HEK293 (cell line): ENCODE data around the gene SPTLC2.

Experiments
- CTCF ChIA-PET: fragments of 350-600 bp; formaldehyde crosslinking; extraction: SDS; loops from one replicate; lab custom pipeline; 2021; ENCODE audit warnings: antibody characterized with exemption; lab: Yijun Ruan, JAX
- POLR2A ChIA-PET: fragments of 300-600 bp; formaldehyde crosslinking; extraction: SDS; loops from one replicate; lab custom pipeline; 2020; ENCODE audit warnings: antibody characterized with exemption, inconsistent platforms; lab: Yijun Ruan, JAX
- H3K27ac ChIP-seq: fragments of 200-500 bp; sonication (Bioruptor generic); 2 replicates; pipeline ENCODE4 v1.5.1; 2014; ENCODE audit warnings: low read depth, low read length, control low read depth, inconsistent platforms; ENCODE audit errors: extremely low read depth
- H3K36me3 ChIP-seq, 2 experiments: fragments of 200-500 bp in 1 of 2; sonication (Bioruptor generic) in 1 of 2; 1 replicate in 1 of 2; 2 replicates in 1 of 2; pipeline ENCODE4 v1.5.1; 2014 to 2017; ENCODE audit warnings: inconsistent platforms in 2 of 2, low read length in 2 of 2; ENCODE audit not compliant: control insufficient read depth in 2 of 2, insufficient read depth in 1 of 2
- H3K4me1 ChIP-seq: fragments of 200-500 bp; sonication (Bioruptor generic); 2 replicates; pipeline ENCODE4 v1.5.1; 2014; ENCODE audit warnings: mild to moderate bottlenecking, low read length, inconsistent platforms; ENCODE audit not compliant: control insufficient read depth, insufficient read depth
- H3K4me3 ChIP-seq: 2 replicates; pipeline ENCODE4 v1.5.1; 2011; ENCODE audit warnings: low read depth, mild to moderate bottlenecking, control low read depth, low read length, moderate library complexity
- H3K9me3 ChIP-seq: fragments of 200-500 bp; sonication (Bioruptor generic); 2 replicates; pipeline ENCODE4 v1.5.1; 2014; ENCODE audit warnings: low read depth, low read length, inconsistent platforms; ENCODE audit not compliant: control insufficient read depth, insufficient read depth
- BCL11A ChIP-seq: fragments of 450-650 bp; formaldehyde crosslinking; IDR thresholded peaks from 2 replicates; pipeline ENCODE4 v1.5.1; 2016; ENCODE audit warnings: low read depth, missing biosample characterization, missing genetic modification characterization
- CTCF ChIP-seq: fragments of 450-650 bp; formaldehyde crosslinking; IDR thresholded peaks from 2 replicates; pipeline ENCODE4 v1.5.1; 2016; ENCODE audit warnings: missing biosample characterization, missing genetic modification characterization
- GFI1B ChIP-seq: fragments of 450-650 bp; formaldehyde crosslinking; IDR thresholded peaks from 2 replicates; pipeline ENCODE4 v1.5.1; 2016; ENCODE audit warnings: missing biosample characterization, missing genetic modification characterization
- GLI2 ChIP-seq: fragments of 450-650 bp; formaldehyde crosslinking; IDR thresholded peaks from 2 replicates; pipeline ENCODE4; 2017; ENCODE audit warnings: missing biosample characterization, missing genetic modification characterization, low read depth, borderline replicate concordance
- HOXA7 ChIP-seq: sonication (generic); formaldehyde crosslinking; IDR thresholded peaks from 2 replicates; pipeline ENCODE4 v1.8.1; 2022; ENCODE audit warnings: missing genetic modification reagents, borderline replicate concordance
- MYNN ChIP-seq: fragments of 450-650 bp; formaldehyde crosslinking; IDR thresholded peaks from 2 replicates; pipeline ENCODE4 v1.5.1; 2016; ENCODE audit warnings: missing biosample characterization, missing genetic modification characterization, borderline replicate concordance
- OVOL3 ChIP-seq: fragments of 450-650 bp; formaldehyde crosslinking; IDR thresholded peaks from 2 replicates; pipeline ENCODE4 v1.5.1; 2016; ENCODE audit warnings: missing biosample characterization, missing genetic modification characterization
- WT1 ChIP-seq: fragments of 450-650 bp; formaldehyde crosslinking; IDR thresholded peaks from 2 replicates; pipeline ENCODE4 v1.5.1; 2016; ENCODE audit warnings: missing biosample characterization, missing genetic modification characterization
- ZBTB6 ChIP-seq: fragments of 450-650 bp; formaldehyde crosslinking; IDR thresholded peaks from 2 replicates; pipeline ENCODE4 v1.5.1; 2017; ENCODE audit warnings: missing biosample characterization, missing genetic modification characterization
- ZNF10 ChIP-seq: fragments of 450-650 bp; formaldehyde crosslinking; IDR thresholded peaks from 2 replicates; pipeline ENCODE4 v1.5.1; 2017; ENCODE audit warnings: missing biosample characterization, missing genetic modification characterization
- ZNF571 ChIP-seq: fragments of 450-650 bp; formaldehyde crosslinking; IDR thresholded peaks from 2 replicates; pipeline ENCODE4 v1.5.0; 2017; ENCODE audit warnings: missing biosample characterization, missing genetic modification characterization
- ZNF580 ChIP-seq: fragments of 450-650 bp; formaldehyde crosslinking; IDR thresholded peaks from 2 replicates; pipeline ENCODE4 v1.5.1; 2016; ENCODE audit warnings: missing biosample characterization, missing genetic modification characterization
- ZNF654 ChIP-seq: fragments of 450-650 bp; formaldehyde crosslinking; IDR thresholded peaks from 2 replicates; pipeline ENCODE4 v1.5.1; 2016; ENCODE audit warnings: low read depth, missing biosample characterization, missing genetic modification characterization
- TF ChIP-seq, protein P1 (sequence below): fragments of 450-650 bp; formaldehyde crosslinking; IDR thresholded peaks from 2 replicates; pipeline ENCODE4 v1.5.1; 2016; ENCODE audit warnings: missing biosample characterization, missing genetic modification characterization
- TF ChIP-seq, protein P2 (sequence below): fragments of 450-650 bp; formaldehyde crosslinking; IDR thresholded peaks from 2 replicates; pipeline ENCODE4 v1.5.1; 2017; ENCODE audit warnings: missing biosample characterization, missing genetic modification characterization
- TF ChIP-seq, protein P3 (sequence below): fragments of 450-650 bp; formaldehyde crosslinking; IDR thresholded peaks from 2 replicates; pipeline ENCODE4 v1.5.1; 2016; ENCODE audit warnings: missing biosample characterization, missing genetic modification characterization

Gene SPTLC2

GRCh38 chr14:77459072-77459723 lies 157.2 kb downstream of the SPTLC2 start:
- TF ChIP-seq ZNF10 = no peak
- TF ChIP-seq GLI2 (tag by site-specific recombination) = no peak
- TF ChIP-seq, protein P1, sequence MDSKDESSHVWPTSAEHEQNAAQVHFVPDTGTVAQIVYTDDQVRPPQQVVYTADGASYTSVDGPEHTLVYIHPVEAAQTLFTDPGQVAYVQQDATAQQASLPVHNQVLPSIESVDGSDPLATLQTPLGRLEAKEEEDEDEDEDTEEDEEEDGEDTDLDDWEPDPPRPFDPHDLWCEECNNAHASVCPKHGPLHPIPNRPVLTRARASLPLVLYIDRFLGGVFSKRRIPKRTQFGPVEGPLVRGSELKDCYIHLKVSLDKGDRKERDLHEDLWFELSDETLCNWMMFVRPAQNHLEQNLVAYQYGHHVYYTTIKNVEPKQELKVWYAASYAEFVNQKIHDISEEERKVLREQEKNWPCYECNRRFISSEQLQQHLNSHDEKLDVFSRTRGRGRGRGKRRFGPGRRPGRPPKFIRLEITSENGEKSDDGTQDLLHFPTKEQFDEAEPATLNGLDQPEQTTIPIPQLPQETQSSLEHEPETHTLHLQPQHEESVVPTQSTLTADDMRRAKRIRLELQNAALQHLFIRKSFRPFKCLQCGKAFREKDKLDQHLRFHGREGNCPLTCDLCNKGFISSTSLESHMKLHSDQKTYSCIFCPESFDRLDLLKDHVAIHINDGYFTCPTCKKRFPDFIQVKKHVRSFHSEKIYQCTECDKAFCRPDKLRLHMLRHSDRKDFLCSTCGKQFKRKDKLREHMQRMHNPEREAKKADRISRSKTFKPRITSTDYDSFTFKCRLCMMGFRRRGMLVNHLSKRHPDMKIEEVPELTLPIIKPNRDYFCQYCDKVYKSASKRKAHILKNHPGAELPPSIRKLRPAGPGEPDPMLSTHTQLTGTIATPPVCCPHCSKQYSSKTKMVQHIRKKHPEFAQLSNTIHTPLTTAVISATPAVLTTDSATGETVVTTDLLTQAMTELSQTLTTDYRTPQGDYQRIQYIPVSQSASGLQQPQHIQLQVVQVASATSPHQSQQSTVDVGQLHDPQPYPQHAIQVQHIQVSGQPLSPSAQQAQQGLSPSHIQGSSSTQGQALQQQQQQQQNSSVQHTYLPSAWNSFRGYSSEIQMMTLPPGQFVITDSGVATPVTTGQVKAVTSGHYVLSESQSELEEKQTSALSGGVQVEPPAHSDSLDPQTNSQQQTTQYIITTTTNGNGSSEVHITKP (tag by site-specific recombination) = peak; percentile 69
- TF ChIP-seq OVOL3 (tag by site-specific recombination) = no peak
- TF ChIP-seq CTCF (tag by site-specific recombination) = peak; percentile 25; the same call in 1 of the 2 replicates
- TF ChIP-seq ZBTB6 (tag by site-specific recombination) = no peak
- TF ChIP-seq BCL11A (tag by site-specific recombination) = no peak
- peak; percentile 38; the same call in 1 of the 2 replicates for TF ChIP-seq ZNF654
- TF ChIP-seq ZNF580 (tag by site-specific recombination) = no peak
- no peak for TF ChIP-seq ZNF571
- TF ChIP-seq HOXA7 (CRISPR knock-in tag) = no peak
- H3K4me3 ChIP-seq = peak overlapping the region; percentile 90
- H3K27ac ChIP-seq = no peak overlapping the region
- peaks cover 38 to 50% of the 10 kb centered on the region in 2 experiments for H3K36me3 ChIP-seq
- no peaks in the 10 kb centered on the region for H3K9me3 ChIP-seq
- POLR2A ChIA-PET = interaction anchor here (0.6 to 2.6 kb wide), 7 partner anchors 60 to 430 kb away, joined by 3 to 18 read pairs (median 3); partner anchors contain the start of genes GSTZ1, POMT2, SAMD15 and SPTLC2
- CTCF ChIA-PET = interaction anchor here (0.7 to 2.2 kb wide), 32 partner anchors 9 to 584 kb away, joined by 3 to 12 read pairs (median 3); partner anchors contain the start of genes ALKBH1, ISM2, SAMD15 and SLIRP
- H3K4me1 ChIP-seq = peaks cover 4% of the 10 kb centered on the region

GRCh38 chr14:77458249-77458950 lies 158.0 kb downstream of the SPTLC2 start:
- Histone ChIP-seq H3K27ac (peak overlapping the region; percentile 90), H3K4me1 (peaks cover 4% of the 10 kb centered on the region), H3K4me3 (peak overlapping the region; percentile 90), H3K9me3 (no peaks in the 10 kb centered on the region), H3K36me3 (peaks cover 32 to 43% of the 10 kb centered on the region in 2 experiments)
- CTCF ChIA-PET = interaction anchor here (0.6 to 2.2 kb wide), 23 partner anchors 9 to 583 kb away, joined by 3 to 12 read pairs (median 4); partner anchors contain the start of genes ALKBH1, ISM2 and SLIRP
- POLR2A ChIA-PET = interaction anchor here (0.6 to 2.6 kb wide), 12 partner anchors 26 to 429 kb away, joined by 3 to 18 read pairs (median 3); partner anchors contain the start of genes GSTZ1, ISM2, POMT2 and SAMD15
- no peak for TF ChIP-seq MYNN
- TF ChIP-seq, protein P2, sequence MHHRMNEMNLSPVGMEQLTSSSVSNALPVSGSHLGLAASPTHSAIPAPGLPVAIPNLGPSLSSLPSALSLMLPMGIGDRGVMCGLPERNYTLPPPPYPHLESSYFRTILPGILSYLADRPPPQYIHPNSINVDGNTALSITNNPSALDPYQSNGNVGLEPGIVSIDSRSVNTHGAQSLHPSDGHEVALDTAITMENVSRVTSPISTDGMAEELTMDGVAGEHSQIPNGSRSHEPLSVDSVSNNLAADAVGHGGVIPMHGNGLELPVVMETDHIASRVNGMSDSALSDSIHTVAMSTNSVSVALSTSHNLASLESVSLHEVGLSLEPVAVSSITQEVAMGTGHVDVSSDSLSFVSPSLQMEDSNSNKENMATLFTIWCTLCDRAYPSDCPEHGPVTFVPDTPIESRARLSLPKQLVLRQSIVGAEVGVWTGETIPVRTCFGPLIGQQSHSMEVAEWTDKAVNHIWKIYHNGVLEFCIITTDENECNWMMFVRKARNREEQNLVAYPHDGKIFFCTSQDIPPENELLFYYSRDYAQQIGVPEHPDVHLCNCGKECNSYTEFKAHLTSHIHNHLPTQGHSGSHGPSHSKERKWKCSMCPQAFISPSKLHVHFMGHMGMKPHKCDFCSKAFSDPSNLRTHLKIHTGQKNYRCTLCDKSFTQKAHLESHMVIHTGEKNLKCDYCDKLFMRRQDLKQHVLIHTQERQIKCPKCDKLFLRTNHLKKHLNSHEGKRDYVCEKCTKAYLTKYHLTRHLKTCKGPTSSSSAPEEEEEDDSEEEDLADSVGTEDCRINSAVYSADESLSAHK = 0 out of 2 replicates have a peak, but pooled peaks have one; percentile 4
- no peak for TF ChIP-seq GFI1B (tag by site-specific recombination)
- TF ChIP-seq WT1 (tag by site-specific recombination) = peak; percentile 40; the same call in 1 of the 2 replicates
- 0 out of 2 replicates have a peak, but pooled peaks have one; percentile 8 for TF ChIP-seq CTCF (tag by site-specific recombination)
- TF ChIP-seq, protein P3, sequence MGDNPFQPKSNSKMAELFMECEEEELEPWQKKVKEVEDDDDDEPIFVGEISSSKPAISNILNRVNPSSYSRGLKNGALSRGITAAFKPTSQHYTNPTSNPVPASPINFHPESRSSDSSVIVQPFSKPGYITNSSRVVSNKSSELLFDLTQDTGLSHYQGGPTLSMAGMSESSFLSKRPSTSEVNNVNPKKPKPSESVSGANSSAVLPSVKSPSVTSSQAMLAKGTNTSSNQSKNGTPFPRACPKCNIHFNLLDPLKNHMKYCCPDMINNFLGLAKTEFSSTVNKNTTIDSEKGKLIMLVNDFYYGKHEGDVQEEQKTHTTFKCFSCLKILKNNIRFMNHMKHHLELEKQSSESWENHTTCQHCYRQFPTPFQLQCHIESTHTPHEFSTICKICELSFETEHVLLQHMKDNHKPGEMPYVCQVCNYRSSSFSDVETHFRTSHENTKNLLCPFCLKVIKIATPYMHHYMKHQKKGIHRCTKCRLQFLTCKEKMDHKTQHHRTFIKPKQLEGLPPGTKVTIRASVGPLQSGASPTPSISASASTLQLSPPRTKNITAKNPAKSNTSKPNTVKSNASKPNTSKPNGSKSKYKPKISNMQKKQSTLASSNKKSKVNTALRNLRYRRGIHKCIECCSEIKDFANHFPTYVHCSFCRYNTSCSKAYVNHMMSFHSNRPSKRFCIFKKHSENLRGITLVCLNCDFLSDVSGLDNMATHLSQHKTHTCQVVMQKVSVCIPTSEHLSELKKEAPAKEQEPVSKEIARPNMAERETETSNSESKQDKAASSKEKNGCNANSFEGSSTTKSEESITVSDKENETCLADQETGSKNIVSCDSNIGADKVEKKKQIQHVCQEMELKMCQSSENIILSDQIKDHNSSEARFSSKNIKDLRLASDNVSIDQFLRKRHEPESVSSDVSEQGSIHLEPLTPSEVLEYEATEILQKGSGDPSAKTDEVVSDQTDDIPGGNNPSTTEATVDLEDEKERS = no peak
